WTC11 (cell line): ENCODE results near the gene FREM2. TPM values are rescaled to one million over a fixed set of nuclear protein-coding genes. Genes with fewer than 3 reads are reported as not detected.

ENCODE experiments used
- ATAC-seq: fragments of 200-7000 bp; cut with Tn5 transposase; 2 replicates; pipeline ENCODE4 v1.10.0; 2021; ENCODE audit warnings: mild to moderate bottlenecking, moderate library complexity
- CTCF ChIA-PET: fragments of 300-600 bp; sonication (Branson Sonifier 250); formaldehyde crosslinking; loops from one replicate; lab custom pipeline; 2021; ENCODE audit warnings: antibody characterized with exemption; lab: Charles Lee
- POLR2A ChIA-PET: fragments of 350-600 bp; sonication (Branson Sonifier 250); formaldehyde crosslinking; loops from one replicate; lab custom pipeline; 2021; ENCODE audit warnings: antibody characterized with exemption; lab: Charles Lee
- DNase-seq: peaks from one replicate; pipeline ENCODE4 v3.0.0; 2021; ENCODE audit warnings: low spot score
- H3K27ac Mint-ChIP-seq: 2 replicates; pipeline ENCODE4 v1.8.0; 2021; ENCODE audit warnings: mixed read lengths
- H3K27me3 Mint-ChIP-seq: 2 replicates; pipeline ENCODE4 v1.8.0; 2021; ENCODE audit warnings: low read depth, mild to moderate bottlenecking, moderate library complexity, mixed read lengths
- H3K36me3 Mint-ChIP-seq: 2 replicates; pipeline ENCODE4 v1.8.0; 2021; ENCODE audit warnings: mixed read lengths
- H3K4me1 Mint-ChIP-seq: 2 replicates; pipeline ENCODE4 v1.8.0; 2022; ENCODE audit warnings: mixed read lengths
- H3K4me3 Mint-ChIP-seq: 2 replicates; pipeline ENCODE4 v1.8.0; 2021; ENCODE audit warnings: mild to moderate bottlenecking, moderate library complexity, mixed read lengths
- H3K9me3 Mint-ChIP-seq: 2 replicates; pipeline ENCODE4 v1.8.0; 2021; ENCODE audit warnings: mixed read lengths
- JAZF1 ChIP-seq: fragments of 250-450 bp; sonication (Bioruptor Pico); IDR thresholded peaks from 2 replicates; pipeline ENCODE4 v1.9.0; 2021; ENCODE audit warnings: moderate library complexity, mild to moderate bottlenecking, inconsistent platforms
- JUN ChIP-seq: sonication (generic); formaldehyde crosslinking; IDR thresholded peaks from 2 replicates; pipeline ENCODE4 v1.8.0; 2023; ENCODE audit warnings: mild to moderate bottlenecking, missing genetic modification reagents
- MXD4 ChIP-seq: fragments of 250-450 bp; sonication (Bioruptor Pico); IDR thresholded peaks from 2 replicates; pipeline ENCODE4 v1.8.0; 2021; ENCODE audit warnings: mild to moderate bottlenecking, moderate library complexity, borderline replicate concordance
- NFE2L1 ChIP-seq: sonication (generic); formaldehyde crosslinking; IDR thresholded peaks from 2 replicates; pipeline ENCODE4 v1.8.1; 2023; ENCODE audit warnings: missing genetic modification reagents
- NFYB ChIP-seq: sonication (generic); formaldehyde crosslinking; conservative IDR thresholded peaks from 2 replicates; pipeline ENCODE4 v1.8.0; 2022; ENCODE audit warnings: low read depth, missing genetic modification reagents
- RORB ChIP-seq: fragments of 250-450 bp; sonication (Bioruptor Pico); IDR thresholded peaks from 2 replicates; pipeline ENCODE4 v1.9.0; 2021; ENCODE audit warnings: mild to moderate bottlenecking
- SP1 ChIP-seq: sonication (generic); formaldehyde crosslinking; conservative IDR thresholded peaks from 2 replicates; pipeline ENCODE4 v1.8.1; 2022; ENCODE audit warnings: missing genetic modification reagents
- TEAD1 ChIP-seq: sonication (generic); formaldehyde crosslinking; IDR thresholded peaks from 2 replicates; pipeline ENCODE4 v1.8.0; 2022; ENCODE audit warnings: mild to moderate bottlenecking, missing genetic modification reagents
- TP53 ChIP-seq: sonication (generic); formaldehyde crosslinking; IDR thresholded peaks from 2 replicates; pipeline ENCODE4 v1.8.1; 2023; ENCODE audit warnings: mild to moderate bottlenecking, missing genetic modification reagents
- ZBTB21 ChIP-seq: sonication (generic); formaldehyde crosslinking; IDR thresholded peaks from 2 replicates; pipeline ENCODE4 v1.8.1; 2023; ENCODE audit warnings: mild to moderate bottlenecking, missing genetic modification reagents, borderline replicate concordance
- ZNF121 ChIP-seq: sonication (generic); formaldehyde crosslinking; IDR thresholded peaks from 2 replicates; pipeline ENCODE4 v1.8.0; 2023; ENCODE audit warnings: missing genetic modification reagents
- ZNF423 ChIP-seq: fragments of 250-450 bp; sonication (Bioruptor Pico); IDR thresholded peaks from 2 replicates; pipeline ENCODE4 v2.1.2; 2022; ENCODE audit warnings: mild to moderate bottlenecking, moderate library complexity
- total RNA-seq: library from RNA; stranded (reverse); gene quantifications from 3 replicates; pipeline ENCODE4 v1.2.3, GENCODE V29; 2021
- TF ChIP-seq, protein P1 (sequence below): sonication (generic); formaldehyde crosslinking; IDR thresholded peaks from 2 replicates; pipeline ENCODE4 v1.8.0; 2022; ENCODE audit warnings: mild to moderate bottlenecking, missing genetic modification reagents
- TF ChIP-seq, protein P2 (sequence below): sonication (generic); formaldehyde crosslinking; IDR thresholded peaks from 2 replicates; pipeline ENCODE4 v1.8.1; 2022; ENCODE audit warnings: low read depth, missing genetic modification reagents, borderline replicate concordance
- TF ChIP-seq, protein P3 (sequence below): sonication (generic); formaldehyde crosslinking; IDR thresholded peaks from 2 replicates; pipeline ENCODE4 v1.8.0; 2022; ENCODE audit warnings: mild to moderate bottlenecking, missing genetic modification reagents
- TF ChIP-seq, protein P4 (sequence below): sonication (generic); formaldehyde crosslinking; IDR thresholded peaks from 2 replicates; pipeline ENCODE4 v1.8.0; 2022; ENCODE audit warnings: mild to moderate bottlenecking, missing genetic modification reagents
- TF ChIP-seq, protein P5 (sequence below): sonication (generic); formaldehyde crosslinking; IDR thresholded peaks from 2 replicates; pipeline ENCODE4 v1.8.0; 2023; ENCODE audit warnings: missing genetic modification reagents, mild to moderate bottlenecking, borderline replicate concordance
- TF ChIP-seq, protein P6 (sequence below): fragments of 250-450 bp; sonication (Bioruptor Pico); conservative IDR thresholded peaks from 2 replicates; pipeline ENCODE4 v1.9.0; 2021; ENCODE audit warnings: mild to moderate bottlenecking
- TF ChIP-seq, protein P7 (sequence below): sonication (generic); formaldehyde crosslinking; IDR thresholded peaks from 2 replicates; pipeline ENCODE4 v1.8.1; 2023; ENCODE audit warnings: mild to moderate bottlenecking, missing genetic modification reagents, borderline replicate concordance

The FREM2 gene
- total RNA-seq, 1 experiment from 2014 or later: 23.7 TPM

DNA sequence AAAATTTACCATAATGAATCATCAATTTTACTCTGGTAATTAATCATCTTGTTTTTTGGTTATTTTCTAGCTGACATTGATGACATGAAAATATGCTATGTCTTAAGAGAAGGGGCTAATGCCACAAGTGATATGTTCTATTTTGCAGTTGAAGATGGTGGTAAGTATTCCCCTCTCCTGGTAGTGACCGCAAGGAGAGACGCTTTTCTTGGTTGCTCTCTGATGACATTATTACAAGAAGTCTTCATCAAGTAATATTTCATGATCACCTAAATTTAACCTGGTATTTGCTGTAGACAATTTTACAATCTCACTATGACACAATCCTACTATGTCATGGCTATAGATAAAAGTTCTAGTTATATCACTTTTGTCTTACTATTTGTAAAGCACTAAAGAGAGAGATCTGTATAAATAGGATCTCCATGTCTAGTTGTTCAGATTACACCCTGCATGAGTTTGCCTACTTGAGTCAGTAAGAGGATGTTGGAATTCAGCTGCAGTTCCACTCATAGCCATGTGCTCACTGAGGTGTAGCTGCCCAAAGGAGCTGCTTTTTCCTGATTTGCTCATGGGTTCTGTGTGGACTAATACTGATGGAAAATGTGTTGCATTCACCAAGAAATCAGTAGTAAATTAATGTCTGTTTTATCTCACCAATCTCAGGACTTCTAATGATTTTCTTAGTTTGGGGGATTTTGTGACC lies 10.9 kb downstream of the FREM2 start:
- Mint-ChIP-seq H3K36me3 (peaks cover 4% of the 10 kb centered on the region; the same call in 1 of the 2 replicates), H3K9me3 (no peaks in the 10 kb centered on the region), H3K27me3 (no peaks in the 10 kb centered on the region), H3K27ac (no peak overlapping the region), H3K4me1 (peaks cover 35% of the 10 kb centered on the region), H3K4me3 (no peak overlapping the region)
- ATAC-seq (peak; percentile 91), DNase-seq (no peak)
- ChIA-PET CTCF (interaction anchor here (0.7 to 3.1 kb wide), 5 partner anchors 11 to 116 kb away, joined by 3 to 17 read pairs (median 4); partner anchors contain the start of gene FREM2), POLR2A (interaction anchor here (0.8 to 1.4 kb wide), 2 partner anchors 11 kb away, joined by 5 read pairs; partner anchors contain the start of gene FREM2)
- TF ChIP-seq JAZF1 (CRISPR knock-in tag): no peak
- TF ChIP-seq, protein P1, sequence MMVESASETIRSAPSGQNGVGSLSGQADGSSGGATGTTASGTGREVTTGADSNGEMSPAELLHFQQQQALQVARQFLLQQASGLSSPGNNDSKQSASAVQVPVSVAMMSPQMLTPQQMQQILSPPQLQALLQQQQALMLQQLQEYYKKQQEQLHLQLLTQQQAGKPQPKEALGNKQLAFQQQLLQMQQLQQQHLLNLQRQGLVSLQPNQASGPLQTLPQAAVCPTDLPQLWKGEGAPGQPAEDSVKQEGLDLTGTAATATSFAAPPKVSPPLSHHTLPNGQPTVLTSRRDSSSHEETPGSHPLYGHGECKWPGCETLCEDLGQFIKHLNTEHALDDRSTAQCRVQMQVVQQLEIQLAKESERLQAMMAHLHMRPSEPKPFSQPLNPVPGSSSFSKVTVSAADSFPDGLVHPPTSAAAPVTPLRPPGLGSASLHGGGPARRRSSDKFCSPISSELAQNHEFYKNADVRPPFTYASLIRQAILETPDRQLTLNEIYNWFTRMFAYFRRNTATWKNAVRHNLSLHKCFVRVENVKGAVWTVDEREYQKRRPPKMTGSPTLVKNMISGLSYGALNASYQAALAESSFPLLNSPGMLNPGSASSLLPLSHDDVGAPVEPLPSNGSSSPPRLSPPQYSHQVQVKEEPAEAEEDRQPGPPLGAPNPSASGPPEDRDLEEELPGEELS: no peak
- no peak for TF ChIP-seq TP53
- TF ChIP-seq RORB (CRISPR knock-in tag): no peak
- TF ChIP-seq, protein P2, sequence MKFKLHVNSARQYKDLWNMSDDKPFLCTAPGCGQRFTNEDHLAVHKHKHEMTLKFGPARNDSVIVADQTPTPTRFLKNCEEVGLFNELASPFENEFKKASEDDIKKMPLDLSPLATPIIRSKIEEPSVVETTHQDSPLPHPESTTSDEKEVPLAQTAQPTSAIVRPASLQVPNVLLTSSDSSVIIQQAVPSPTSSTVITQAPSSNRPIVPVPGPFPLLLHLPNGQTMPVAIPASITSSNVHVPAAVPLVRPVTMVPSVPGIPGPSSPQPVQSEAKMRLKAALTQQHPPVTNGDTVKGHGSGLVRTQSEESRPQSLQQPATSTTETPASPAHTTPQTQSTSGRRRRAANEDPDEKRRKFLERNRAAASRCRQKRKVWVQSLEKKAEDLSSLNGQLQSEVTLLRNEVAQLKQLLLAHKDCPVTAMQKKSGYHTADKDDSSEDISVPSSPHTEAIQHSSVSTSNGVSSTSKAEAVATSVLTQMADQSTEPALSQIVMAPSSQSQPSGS: no peak
- no peak for TF ChIP-seq MXD4 (CRISPR knock-in tag)
- no peak for TF ChIP-seq ZBTB21 (CRISPR knock-in tag)
- no peak for TF ChIP-seq SP1 (CRISPR knock-in tag)
- TF ChIP-seq, protein P3, sequence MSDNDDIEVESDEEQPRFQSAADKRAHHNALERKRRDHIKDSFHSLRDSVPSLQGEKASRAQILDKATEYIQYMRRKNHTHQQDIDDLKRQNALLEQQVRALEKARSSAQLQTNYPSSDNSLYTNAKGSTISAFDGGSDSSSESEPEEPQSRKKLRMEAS (CRISPR knock-in tag): no peak
- TF ChIP-seq ZNF121 (CRISPR knock-in tag): no peak
- TF ChIP-seq, protein P4, sequence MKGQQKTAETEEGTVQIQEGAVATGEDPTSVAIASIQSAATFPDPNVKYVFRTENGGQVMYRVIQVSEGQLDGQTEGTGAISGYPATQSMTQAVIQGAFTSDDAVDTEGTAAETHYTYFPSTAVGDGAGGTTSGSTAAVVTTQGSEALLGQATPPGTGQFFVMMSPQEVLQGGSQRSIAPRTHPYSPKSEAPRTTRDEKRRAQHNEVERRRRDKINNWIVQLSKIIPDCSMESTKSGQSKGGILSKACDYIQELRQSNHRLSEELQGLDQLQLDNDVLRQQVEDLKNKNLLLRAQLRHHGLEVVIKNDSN (CRISPR knock-in tag): no peak
- no peak for TF ChIP-seq NFYB
- no peak for TF ChIP-seq ZNF423

DNA sequence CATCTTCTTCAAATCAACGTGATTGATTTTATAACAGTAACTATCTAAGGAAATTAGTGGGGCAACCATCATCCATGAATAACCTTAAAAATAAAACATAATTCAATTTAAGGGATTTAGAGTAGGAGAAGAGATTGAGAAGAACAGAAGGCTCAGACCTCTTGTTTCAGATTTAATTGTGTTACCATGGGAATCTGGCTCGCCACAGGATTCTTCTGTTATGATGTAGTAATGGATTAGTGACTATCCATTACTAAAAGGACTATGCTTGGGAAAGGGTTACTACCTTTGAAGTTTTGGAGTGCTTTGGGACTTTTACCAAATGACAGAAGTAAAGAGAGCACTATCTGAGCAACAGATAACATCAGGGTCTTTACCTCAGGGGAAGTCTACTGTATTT lies 13.2 kb downstream of the FREM2 start:
- no peaks in the 10 kb centered on the region for H3K9me3 Mint-ChIP-seq
- no peak overlapping the region for H3K4me3 Mint-ChIP-seq
- no peak for DNase-seq
- H3K27ac Mint-ChIP-seq: no peak overlapping the region
- H3K4me1 Mint-ChIP-seq: peaks cover 21% of the 10 kb centered on the region
- H3K36me3 Mint-ChIP-seq: peaks cover 4% of the 10 kb centered on the region; the same call in 1 of the 2 replicates
- ChIA-PET POLR2A (no interaction called here), CTCF (no interaction called here)
- H3K27me3 Mint-ChIP-seq: no peaks in the 10 kb centered on the region
- ATAC-seq: no peak
- TF ChIP-seq NFE2L1 (CRISPR knock-in tag) (no peak), TEAD1 (no peak), JUN (CRISPR knock-in tag) (no peak)
- TF ChIP-seq, protein P5, sequence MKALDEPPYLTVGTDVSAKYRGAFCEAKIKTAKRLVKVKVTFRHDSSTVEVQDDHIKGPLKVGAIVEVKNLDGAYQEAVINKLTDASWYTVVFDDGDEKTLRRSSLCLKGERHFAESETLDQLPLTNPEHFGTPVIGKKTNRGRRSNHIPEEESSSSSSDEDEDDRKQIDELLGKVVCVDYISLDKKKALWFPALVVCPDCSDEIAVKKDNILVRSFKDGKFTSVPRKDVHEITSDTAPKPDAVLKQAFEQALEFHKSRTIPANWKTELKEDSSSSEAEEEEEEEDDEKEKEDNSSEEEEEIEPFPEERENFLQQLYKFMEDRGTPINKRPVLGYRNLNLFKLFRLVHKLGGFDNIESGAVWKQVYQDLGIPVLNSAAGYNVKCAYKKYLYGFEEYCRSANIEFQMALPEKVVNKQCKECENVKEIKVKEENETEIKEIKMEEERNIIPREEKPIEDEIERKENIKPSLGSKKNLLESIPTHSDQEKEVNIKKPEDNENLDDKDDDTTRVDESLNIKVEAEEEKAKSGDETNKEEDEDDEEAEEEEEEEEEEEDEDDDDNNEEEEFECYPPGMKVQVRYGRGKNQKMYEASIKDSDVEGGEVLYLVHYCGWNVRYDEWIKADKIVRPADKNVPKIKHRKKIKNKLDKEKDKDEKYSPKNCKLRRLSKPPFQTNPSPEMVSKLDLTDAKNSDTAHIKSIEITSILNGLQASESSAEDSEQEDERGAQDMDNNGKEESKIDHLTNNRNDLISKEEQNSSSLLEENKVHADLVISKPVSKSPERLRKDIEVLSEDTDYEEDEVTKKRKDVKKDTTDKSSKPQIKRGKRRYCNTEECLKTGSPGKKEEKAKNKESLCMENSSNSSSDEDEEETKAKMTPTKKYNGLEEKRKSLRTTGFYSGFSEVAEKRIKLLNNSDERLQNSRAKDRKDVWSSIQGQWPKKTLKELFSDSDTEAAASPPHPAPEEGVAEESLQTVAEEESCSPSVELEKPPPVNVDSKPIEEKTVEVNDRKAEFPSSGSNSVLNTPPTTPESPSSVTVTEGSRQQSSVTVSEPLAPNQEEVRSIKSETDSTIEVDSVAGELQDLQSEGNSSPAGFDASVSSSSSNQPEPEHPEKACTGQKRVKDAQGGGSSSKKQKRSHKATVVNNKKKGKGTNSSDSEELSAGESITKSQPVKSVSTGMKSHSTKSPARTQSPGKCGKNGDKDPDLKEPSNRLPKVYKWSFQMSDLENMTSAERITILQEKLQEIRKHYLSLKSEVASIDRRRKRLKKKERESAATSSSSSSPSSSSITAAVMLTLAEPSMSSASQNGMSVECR (CRISPR knock-in tag): no peak
- TF ChIP-seq, protein P6, sequence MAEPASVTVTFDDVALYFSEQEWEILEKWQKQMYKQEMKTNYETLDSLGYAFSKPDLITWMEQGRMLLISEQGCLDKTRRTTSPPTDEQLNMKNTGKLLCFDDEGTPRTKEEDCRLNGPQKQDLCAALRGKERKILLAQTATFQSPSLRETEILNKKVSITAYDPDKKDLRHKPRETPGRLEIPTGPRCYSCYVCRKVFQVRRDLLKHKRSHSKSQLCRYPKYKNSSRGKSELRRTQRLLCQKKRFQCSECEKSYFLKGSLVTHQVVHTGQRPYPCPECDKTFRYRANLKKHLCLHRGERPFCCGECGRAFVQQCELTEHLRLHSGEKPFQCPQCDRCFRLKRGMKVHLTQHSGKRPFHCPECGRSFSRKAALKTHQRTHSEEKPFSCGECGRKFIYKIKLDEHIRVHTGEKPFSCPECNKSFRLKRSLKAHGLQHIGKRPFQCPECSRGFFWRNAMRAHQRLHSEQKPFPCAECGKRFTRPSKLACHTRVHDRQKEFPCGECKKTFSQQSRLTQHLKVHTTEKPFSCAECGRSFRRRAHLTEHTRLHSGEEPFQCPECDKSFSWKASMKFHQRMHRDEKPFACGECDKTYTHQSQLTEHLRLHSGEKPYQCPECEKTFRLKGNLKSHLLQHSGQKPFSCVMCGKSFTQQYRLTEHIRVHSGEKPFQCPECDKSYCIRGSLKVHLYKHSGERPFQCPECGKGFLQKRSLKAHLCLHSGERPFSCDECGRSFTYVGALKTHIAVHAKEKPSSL (CRISPR knock-in tag): no peak
- TF ChIP-seq, protein P7, sequence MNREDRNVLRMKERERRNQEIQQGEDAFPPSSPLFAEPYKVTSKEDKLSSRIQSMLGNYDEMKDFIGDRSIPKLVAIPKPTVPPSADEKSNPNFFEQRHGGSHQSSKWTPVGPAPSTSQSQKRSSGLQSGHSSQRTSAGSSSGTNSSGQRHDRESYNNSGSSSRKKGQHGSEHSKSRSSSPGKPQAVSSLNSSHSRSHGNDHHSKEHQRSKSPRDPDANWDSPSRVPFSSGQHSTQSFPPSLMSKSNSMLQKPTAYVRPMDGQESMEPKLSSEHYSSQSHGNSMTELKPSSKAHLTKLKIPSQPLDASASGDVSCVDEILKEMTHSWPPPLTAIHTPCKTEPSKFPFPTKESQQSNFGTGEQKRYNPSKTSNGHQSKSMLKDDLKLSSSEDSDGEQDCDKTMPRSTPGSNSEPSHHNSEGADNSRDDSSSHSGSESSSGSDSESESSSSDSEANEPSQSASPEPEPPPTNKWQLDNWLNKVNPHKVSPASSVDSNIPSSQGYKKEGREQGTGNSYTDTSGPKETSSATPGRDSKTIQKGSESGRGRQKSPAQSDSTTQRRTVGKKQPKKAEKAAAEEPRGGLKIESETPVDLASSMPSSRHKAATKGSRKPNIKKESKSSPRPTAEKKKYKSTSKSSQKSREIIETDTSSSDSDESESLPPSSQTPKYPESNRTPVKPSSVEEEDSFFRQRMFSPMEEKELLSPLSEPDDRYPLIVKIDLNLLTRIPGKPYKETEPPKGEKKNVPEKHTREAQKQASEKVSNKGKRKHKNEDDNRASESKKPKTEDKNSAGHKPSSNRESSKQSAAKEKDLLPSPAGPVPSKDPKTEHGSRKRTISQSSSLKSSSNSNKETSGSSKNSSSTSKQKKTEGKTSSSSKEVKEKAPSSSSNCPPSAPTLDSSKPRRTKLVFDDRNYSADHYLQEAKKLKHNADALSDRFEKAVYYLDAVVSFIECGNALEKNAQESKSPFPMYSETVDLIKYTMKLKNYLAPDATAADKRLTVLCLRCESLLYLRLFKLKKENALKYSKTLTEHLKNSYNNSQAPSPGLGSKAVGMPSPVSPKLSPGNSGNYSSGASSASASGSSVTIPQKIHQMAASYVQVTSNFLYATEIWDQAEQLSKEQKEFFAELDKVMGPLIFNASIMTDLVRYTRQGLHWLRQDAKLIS: no peak
